MM.1S (cell line): Measurements from ENCODE around the gene RGL3.
"Not testable (repeated sequence)": the region's sequence is repeated elsewhere in the genome, so short reads cannot be mapped to it uniquely, and the experiment has no call there.

ENCODE experiments used
- DNase-seq: peaks from one replicate; pipeline ENCODE4 v3.0.0-alpha.2; 2015
- H2AFZ ChIP-seq: fragments of 300-600 bp; sonication (generic); 2 replicates; pipeline ENCODE4 v1.6.0; 2016; ENCODE audit warnings: antibody characterized with exemption, low read length
- H3F3A ChIP-seq: fragments of 300-600 bp; sonication (generic); 2 replicates; pipeline ENCODE4 v1.6.1; 2016; ENCODE audit warnings: mild to moderate bottlenecking, antibody characterized with exemption, low read length, moderate library complexity, mixed read lengths; ENCODE audit not compliant: insufficient read depth
- H3K27ac ChIP-seq: fragments of 300-600 bp; sonication (generic); 2 replicates; pipeline ENCODE4 v1.5.1; 2016; ENCODE audit warnings: mild to moderate bottlenecking, low read length
- H3K27me3 ChIP-seq: fragments of 300-600 bp; sonication (generic); replicated peaks from 2 replicates; pipeline ENCODE4 v1.6.0; 2016; ENCODE audit warnings: low read length; ENCODE audit not compliant: insufficient read depth
- H3K36me3 ChIP-seq: fragments of 300-600 bp; sonication (generic); replicated peaks from 2 replicates; pipeline ENCODE4 v1.6.1; 2016; ENCODE audit warnings: mild to moderate bottlenecking, low read length, mixed read lengths; ENCODE audit not compliant: insufficient read depth
- H3K4me1 ChIP-seq: fragments of 300-600 bp; sonication (generic); 2 replicates; pipeline ENCODE4 v1.6.1; 2016; ENCODE audit warnings: low read length, mixed read lengths
- H3K4me2 ChIP-seq: fragments of 300-600 bp; sonication (generic); 2 replicates; pipeline ENCODE4 v1.6.0; 2016; ENCODE audit warnings: low read depth, low read length
- H3K4me3 ChIP-seq: fragments of 300-600 bp; sonication (generic); 2 replicates; pipeline ENCODE4 v1.5.1; 2016; ENCODE audit warnings: low read length, mixed read lengths
- H3K79me2 ChIP-seq: fragments of 300-600 bp; sonication (generic); 2 replicates; pipeline ENCODE4 v1.6.1; 2016; ENCODE audit warnings: mixed run types, low read length, mixed read lengths
- H3K9ac ChIP-seq: fragments of 300-600 bp; sonication (generic); 2 replicates; pipeline ENCODE4 v1.6.1; 2016; ENCODE audit warnings: low read length, mixed read lengths
- H3K9me2 ChIP-seq: fragments of 300-600 bp; sonication (generic); replicated peaks from 2 replicates; pipeline ENCODE4 v1.6.1; 2016; ENCODE audit warnings: mild to moderate bottlenecking, low read length, mixed read lengths; ENCODE audit not compliant: insufficient read depth
- H3K9me3 ChIP-seq: fragments of 300-600 bp; sonication (generic); replicated peaks from 2 replicates; pipeline ENCODE4 v1.6.1; 2016; ENCODE audit warnings: mild to moderate bottlenecking, low read length, mixed read lengths; ENCODE audit not compliant: insufficient read depth
- H4K20me1 ChIP-seq: fragments of 300-600 bp; sonication (generic); 2 replicates; pipeline ENCODE4 v1.6.1; 2016; ENCODE audit warnings: mild to moderate bottlenecking, low read length, moderate library complexity, mixed read lengths; ENCODE audit not compliant: insufficient read depth
- CTCF ChIP-seq: fragments of 300-600 bp; sonication (generic); IDR thresholded peaks from 2 replicates; pipeline ENCODE4 v1.5.1; 2016; ENCODE audit warnings: antibody characterized with exemption, low read length, mixed read lengths
- EZH2 ChIP-seq: fragments of 300-600 bp; sonication (generic); optimal IDR thresholded peaks from 2 replicates; pipeline ENCODE3; 2017; ENCODE audit warnings: low read depth, mild to moderate bottlenecking, antibody characterized with exemption, low read length, mixed read lengths
- EZH2phosphoT487 ChIP-seq: fragments of 300-600 bp; sonication (generic); IDR thresholded peaks from 2 replicates; pipeline ENCODE4 v1.6.1; 2018; ENCODE audit warnings: antibody characterized with exemption, low read length

The RGL3 gene

GRCh38 chr19:11418549-11419506 is at the start of gene RGL3:
RGL3 (minus strand) TSS chr19:11419314; CDS start chr19:11419278, 36 bp downstream.
- Histone ChIP-seq H3K27me3 (peaks cover 84% of the 10 kb centered on the region), H2AFZ (peak within 1 kb of the TSS; percentile 20; the same call in 1 of the 2 replicates), H3F3A (no peaks in the 10 kb centered on the region), H3K9me2 (no peaks in the 10 kb centered on the region), H3K4me3 (no peak within 1 kb of the TSS; the same call in 1 of the 2 replicates), H3K27ac (no peak within 1 kb of the TSS), H4K20me1 (no peaks in the 10 kb centered on the region), H3K4me2 (peak within 1 kb of the TSS; percentile 66; the same call in 1 of the 2 replicates), H3K9ac (no peak within 1 kb of the TSS), H3K4me1 (no peaks in the 10 kb centered on the region; the same call in 1 of the 2 replicates), H3K79me2 (no peaks in the 10 kb centered on the region), H3K9me3 (no peaks in the 10 kb centered on the region), H3K36me3 (no peaks in the 10 kb centered on the region)
- DNase-seq = no peak
- TF ChIP-seq CTCF (no peak), EZH2phosphoT487 (no peak), EZH2 (no peak)

GRCh38 chr19:11468266-11468845 is 49.2 kb upstream of the RGL3 start:
- H3K4me1 ChIP-seq, H3K9ac ChIP-seq, H3K9me3 ChIP-seq, H4K20me1 ChIP-seq, H3K9me2 ChIP-seq, H3K79me2 ChIP-seq, H3K4me3 ChIP-seq, DNase-seq, H3F3A ChIP-seq, H3K36me3 ChIP-seq, H3K27ac ChIP-seq, H2AFZ ChIP-seq, H3K4me2 ChIP-seq: not testable (repeated sequence)
- H3K27me3 ChIP-seq = peaks cover 44% of the 10 kb centered on the region

GRCh38 chr19:11465600-11465999 is 46.5 kb upstream of the RGL3 start:
- no peaks in the 10 kb centered on the region for H3K9me3 ChIP-seq
- H3K79me2 ChIP-seq = no peaks in the 10 kb centered on the region
- no peaks in the 10 kb centered on the region for H3F3A ChIP-seq
- TF ChIP-seq EZH2phosphoT487 (no peak), EZH2 (no peak), CTCF (no peak)
- H3K9me2 ChIP-seq = no peaks in the 10 kb centered on the region
- no peak overlapping the region for H3K9ac ChIP-seq
- no peak for DNase-seq
- H3K36me3 ChIP-seq = no peaks in the 10 kb centered on the region
- no peak overlapping the region for H3K4me3 ChIP-seq
- no peak overlapping the region for H3K4me2 ChIP-seq
- H3K27ac ChIP-seq = no peak overlapping the region
- H2AFZ ChIP-seq = no peak overlapping the region
- peaks cover 41% of the 10 kb centered on the region for H3K27me3 ChIP-seq
- no peaks in the 10 kb centered on the region for H3K4me1 ChIP-seq
- no peaks in the 10 kb centered on the region for H4K20me1 ChIP-seq
